Measurements from ENCODE around the gene NELL1.

Gene NELL1

DNA sequence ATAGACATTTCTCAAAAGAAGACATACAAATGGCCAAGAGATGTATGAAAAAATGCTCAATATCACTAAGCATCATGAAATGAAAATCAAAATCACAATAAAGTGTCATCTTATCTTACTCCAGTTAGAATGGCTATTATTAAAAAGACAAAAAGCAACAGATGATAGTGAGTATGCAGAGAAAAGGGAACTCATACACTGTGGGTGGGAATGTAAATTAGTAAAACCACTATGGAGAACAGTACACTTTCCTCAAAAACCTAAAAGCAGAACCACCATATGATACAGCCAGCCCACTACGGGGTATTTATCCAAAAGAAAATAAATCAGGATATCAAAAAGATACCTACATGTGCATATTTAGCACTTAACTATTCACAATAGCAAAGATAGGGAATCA, 823.5 kb downstream of the NELL1 start:
- Mint-ChIP-seq H3K4me3 (no peak overlapping the region), H3K27me3 (ENCODE audit: low read depth, poor library complexity) (no peaks in the 10 kb centered on the region), H3K27ac (no peak overlapping the region), H3K9me3 (peaks cover 21% of the 10 kb centered on the region), H3K36me3 (ENCODE audit: low read depth) (no peaks in the 10 kb centered on the region), H3K4me1 (no peaks in the 10 kb centered on the region)
- TF ChIP-seq, protein P1, sequence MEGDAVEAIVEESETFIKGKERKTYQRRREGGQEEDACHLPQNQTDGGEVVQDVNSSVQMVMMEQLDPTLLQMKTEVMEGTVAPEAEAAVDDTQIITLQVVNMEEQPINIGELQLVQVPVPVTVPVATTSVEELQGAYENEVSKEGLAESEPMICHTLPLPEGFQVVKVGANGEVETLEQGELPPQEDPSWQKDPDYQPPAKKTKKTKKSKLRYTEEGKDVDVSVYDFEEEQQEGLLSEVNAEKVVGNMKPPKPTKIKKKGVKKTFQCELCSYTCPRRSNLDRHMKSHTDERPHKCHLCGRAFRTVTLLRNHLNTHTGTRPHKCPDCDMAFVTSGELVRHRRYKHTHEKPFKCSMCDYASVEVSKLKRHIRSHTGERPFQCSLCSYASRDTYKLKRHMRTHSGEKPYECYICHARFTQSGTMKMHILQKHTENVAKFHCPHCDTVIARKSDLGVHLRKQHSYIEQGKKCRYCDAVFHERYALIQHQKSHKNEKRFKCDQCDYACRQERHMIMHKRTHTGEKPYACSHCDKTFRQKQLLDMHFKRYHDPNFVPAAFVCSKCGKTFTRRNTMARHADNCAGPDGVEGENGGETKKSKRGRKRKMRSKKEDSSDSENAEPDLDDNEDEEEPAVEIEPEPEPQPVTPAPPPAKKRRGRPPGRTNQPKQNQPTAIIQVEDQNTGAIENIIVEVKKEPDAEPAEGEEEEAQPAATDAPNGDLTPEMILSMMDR (IDR thresholded peaks at IDR 0.05): no peak
- DNase-seq: no peak

DNA sequence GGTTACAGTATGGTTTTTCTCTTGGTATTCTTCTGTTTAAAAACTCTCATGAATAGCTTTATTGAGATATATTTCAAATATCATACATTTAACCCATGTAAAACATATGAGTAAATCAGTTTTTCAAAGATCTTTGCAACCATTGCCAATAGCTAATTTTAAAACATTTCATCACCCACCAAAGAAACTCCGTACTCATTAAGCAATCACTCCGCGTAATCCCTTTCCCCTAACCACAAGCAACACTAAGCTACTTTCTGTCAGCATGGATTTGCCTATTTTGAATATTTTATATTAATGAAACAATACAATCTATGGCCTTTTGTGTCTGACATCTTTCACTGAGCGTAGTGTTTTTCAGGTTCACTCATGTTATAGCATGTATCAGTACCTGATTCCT, 825.6 kb downstream of the NELL1 start:
- H3K4me1 Mint-ChIP-seq: no peaks in the 10 kb centered on the region
- no peak for DNase-seq
- no peak overlapping the region for H3K4me3 Mint-ChIP-seq
- no peaks in the 10 kb centered on the region for H3K36me3 Mint-ChIP-seq (ENCODE audit: low read depth)
- H3K9me3 Mint-ChIP-seq: peaks cover 17% of the 10 kb centered on the region
- H3K27ac Mint-ChIP-seq: no peak overlapping the region
- no peaks in the 10 kb centered on the region for H3K27me3 Mint-ChIP-seq (ENCODE audit: low read depth, poor library complexity)
- TF ChIP-seq, protein P1 (IDR thresholded peaks at IDR 0.05): no peak

DNA sequence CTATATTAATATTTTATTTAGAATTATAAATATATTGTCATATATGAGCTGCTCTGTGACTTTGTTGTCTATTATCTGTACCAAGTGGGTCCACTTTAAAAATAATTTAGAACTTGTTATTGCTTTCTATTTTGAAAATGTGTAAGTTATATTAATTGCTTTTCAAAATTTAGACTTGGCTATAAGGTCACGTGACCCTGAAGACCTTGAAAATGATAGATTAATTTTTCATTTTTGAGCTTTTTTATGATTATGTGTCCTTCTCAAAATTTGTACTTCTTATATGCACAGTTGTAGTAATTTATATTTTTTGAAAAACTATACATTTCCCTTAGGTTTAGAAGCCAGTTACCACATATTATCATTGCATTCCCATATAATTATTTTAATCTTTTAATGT, 826.5 kb downstream of the NELL1 start:
- no peak overlapping the region for H3K4me3 Mint-ChIP-seq
- no peaks in the 10 kb centered on the region for H3K36me3 Mint-ChIP-seq (ENCODE audit: low read depth)
- DNase-seq: no peak
- H3K27ac Mint-ChIP-seq: no peak overlapping the region
- peaks cover 7% of the 10 kb centered on the region for H3K9me3 Mint-ChIP-seq
- H3K4me1 Mint-ChIP-seq: no peaks in the 10 kb centered on the region
- TF ChIP-seq, protein P1 (IDR thresholded peaks at IDR 0.05): no peak
- H3K27me3 Mint-ChIP-seq (ENCODE audit: low read depth, poor library complexity): no peaks in the 10 kb centered on the region

DNA sequence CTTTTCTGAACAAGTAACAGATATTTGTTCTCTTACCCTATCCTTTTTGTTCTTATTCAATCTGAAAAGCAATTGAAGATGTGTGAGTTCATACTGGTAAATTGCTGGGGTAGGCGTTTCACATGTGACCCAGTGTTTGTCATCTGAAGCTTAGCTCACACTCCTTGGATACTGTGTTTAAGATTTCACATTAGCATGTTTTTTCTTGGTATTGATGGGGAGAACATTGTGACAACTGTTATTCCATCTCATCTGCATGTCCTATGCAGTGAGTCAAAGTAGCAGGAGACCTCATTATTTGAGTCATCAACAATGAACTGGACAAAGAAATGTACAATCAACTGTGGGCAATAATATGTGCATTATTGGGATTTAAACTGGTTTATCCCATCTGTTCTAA, 831.9 kb downstream of the NELL1 start:
- Mint-ChIP-seq H3K27ac (no peak overlapping the region), H3K9me3 (no peaks in the 10 kb centered on the region), H3K4me3 (no peak overlapping the region), H3K4me1 (peaks cover 7% of the 10 kb centered on the region), H3K27me3 (ENCODE audit: low read depth, poor library complexity) (peaks cover 3% of the 10 kb centered on the region), H3K36me3 (ENCODE audit: low read depth) (no peaks in the 10 kb centered on the region)
- no peak for DNase-seq
- TF ChIP-seq, protein P1 (IDR thresholded peaks at IDR 0.05): no peak

DNA sequence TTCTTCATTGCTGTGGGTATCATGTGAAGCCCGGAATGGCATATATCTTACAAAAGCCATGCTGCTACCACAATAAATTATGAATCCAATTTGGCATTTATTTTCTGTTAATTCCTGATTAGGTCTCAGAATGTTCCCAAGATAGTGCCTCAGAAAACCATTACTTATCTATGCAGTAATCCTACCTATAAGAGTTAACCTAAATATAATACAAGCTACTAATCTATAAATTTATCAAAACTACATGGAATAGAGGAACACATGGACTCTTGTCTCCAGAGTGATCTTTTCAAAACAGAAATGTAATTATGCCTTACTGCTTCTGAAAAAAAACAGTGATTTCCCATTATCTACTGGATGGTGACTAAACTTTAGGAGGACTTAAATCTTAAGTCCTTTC, 835.7 kb downstream of the NELL1 start:
- DNase-seq: no peak
- peaks cover 3% of the 10 kb centered on the region for H3K27me3 Mint-ChIP-seq (ENCODE audit: low read depth, poor library complexity)
- H3K36me3 Mint-ChIP-seq (ENCODE audit: low read depth): no peaks in the 10 kb centered on the region
- H3K4me1 Mint-ChIP-seq: peaks cover 7% of the 10 kb centered on the region
- no peak overlapping the region for H3K27ac Mint-ChIP-seq
- no peak overlapping the region for H3K4me3 Mint-ChIP-seq
- TF ChIP-seq, protein P1 (IDR thresholded peaks at IDR 0.05): no peak
- H3K9me3 Mint-ChIP-seq: no peaks in the 10 kb centered on the region

DNA sequence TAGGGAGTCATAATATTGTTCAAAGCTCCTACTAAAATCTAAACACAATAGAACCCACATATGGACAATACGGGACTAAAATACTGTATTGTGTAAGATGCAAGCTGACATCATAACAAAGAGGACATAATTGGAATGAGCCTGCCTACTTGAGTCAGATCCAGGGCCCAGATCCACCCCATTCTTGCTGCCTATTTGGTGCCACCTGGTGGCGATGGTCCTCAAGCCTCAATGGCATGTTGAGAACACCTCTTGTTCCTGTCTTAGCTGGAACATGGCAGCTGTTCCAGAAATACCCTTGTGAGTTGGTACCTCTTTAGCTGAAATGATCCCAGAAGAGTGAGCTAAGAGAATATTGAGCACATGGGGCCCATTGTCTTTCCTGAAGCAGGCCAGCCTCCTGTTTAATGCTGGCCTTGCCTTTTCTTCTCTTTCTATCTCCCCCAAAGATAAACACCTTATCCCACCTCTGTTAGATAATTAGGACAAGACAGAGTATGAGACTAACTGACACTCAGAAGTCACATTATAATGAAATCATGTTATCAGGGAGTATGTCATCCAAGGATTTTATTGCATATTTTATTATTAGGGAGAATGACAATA, 842.6 kb downstream of the NELL1 start:
- DNase-seq: peak; percentile 85
- no peak overlapping the region for H3K4me3 Mint-ChIP-seq
- no peaks in the 10 kb centered on the region for H3K4me1 Mint-ChIP-seq
- no peak overlapping the region for H3K27ac Mint-ChIP-seq
- no peaks in the 10 kb centered on the region for H3K9me3 Mint-ChIP-seq
- peaks cover 4% of the 10 kb centered on the region for H3K27me3 Mint-ChIP-seq (ENCODE audit: low read depth, poor library complexity)
- TF ChIP-seq, protein P1 (IDR thresholded peaks at IDR 0.05): peak; percentile 76
- no peaks in the 10 kb centered on the region for H3K36me3 Mint-ChIP-seq (ENCODE audit: low read depth)
